Panc1 (cell line): ENCODE data around the gene LRRFIP2.

Experiments used
- CTCF ChIP-seq: fragments of 450-650 bp; IDR thresholded peaks from 2 replicates; pipeline ENCODE4 v1.5.1; 2017; ENCODE audit warnings: mild to moderate bottlenecking
- POLR2AphosphoS5 ChIP-seq: IDR thresholded peaks from 2 replicates; pipeline ENCODE4 v1.6.1; 2012; ENCODE audit warnings: mild to moderate bottlenecking, low read depth, low read length, moderate library complexity
- REST ChIP-seq, 2 experiments: IDR thresholded peaks; 2 replicates each; pipeline ENCODE4 v1.6.1; 2011 to 2012; ENCODE audit warnings: low read depth in 2 of 2, control low read depth in 1 of 2, low read length in 1 of 2, mild to moderate bottlenecking in 1 of 2, moderate library complexity in 1 of 2; ENCODE audit not compliant: insufficient read depth in 1 of 2
- SIN3A ChIP-seq: IDR thresholded peaks from 2 replicates; pipeline ENCODE4 v1.6.1; 2012; ENCODE audit warnings: low read depth, mild to moderate bottlenecking, low read length, moderate library complexity, borderline replicate concordance; ENCODE audit not compliant: insufficient read depth
- TCF7L2 ChIP-seq: IDR thresholded peaks from 2 replicates; pipeline ENCODE4 v1.6.1; 2011; ENCODE audit warnings: mild to moderate bottlenecking, low read depth, low read length, inconsistent platforms

- no peak for TF ChIP-seq REST (IDR thresholded peaks at IDR 0.05; ENCODE audit: insufficient read depth in 1 of 2, low read depth in 2 of 2, low read length in 1 of 2)
- TF ChIP-seq CTCF, result no peak
- no peak for TF ChIP-seq POLR2AphosphoS5
- no peak for TF ChIP-seq TCF7L2
- no peak for TF ChIP-seq SIN3A
Measured at GRCh38 chr3:37075955-37076354, 98.4 kb downstream of the LRRFIP2 start.
